PC-9 (cell line): ENCODE data around the gene EP400. TPM values are rescaled to one million over a fixed set of nuclear protein-coding genes. Genes with fewer than 3 reads are reported as not detected.

Experiments used
- BruUV-seq: library from RNA; stranded (reverse); fragments of 400-500 nt; replicated peaks from 2 replicates; lab custom pipeline; 2021; lab: Mats Ljungman, UMichigan
- CTCF ChIA-PET: fragments of 300-600 bp; sonication (Branson Sonifier 250); formaldehyde crosslinking; loops from one replicate; lab custom pipeline; 2022; ENCODE audit warnings: antibody characterized with exemption; lab: Charles Lee
- POLR2A ChIA-PET: fragments of 300-600 bp; sonication (Branson Sonifier 250); formaldehyde crosslinking; loops from one replicate; lab custom pipeline; 2022; ENCODE audit warnings: antibody characterized with exemption; ENCODE audit not compliant: unreplicated experiment; lab: Charles Lee
- DNase-seq, 2 experiments: peaks; one replicate each; pipeline versions ENCODE4 v3.0.0 to v3.0.0-alpha.2; 2015 to 2022; ENCODE audit warnings: mixed read lengths in 1 of 2
- H2AFZ ChIP-seq: fragments of 200-600 bp; sonication (generic); 2 replicates; pipeline ENCODE4 v1.8.1; 2017; ENCODE audit warnings: antibody characterized with exemption
- H3F3A ChIP-seq: fragments of 200-600 bp; sonication (generic); 2 replicates; pipeline ENCODE4 v1.8.1; 2017; ENCODE audit warnings: antibody characterized with exemption, mild to moderate bottlenecking, low read depth; ENCODE audit not compliant: insufficient read depth
- H3K27ac ChIP-seq: fragments of 200-600 bp; sonication (generic); 2 replicates; pipeline ENCODE4 v1.6.1; 2016; ENCODE audit warnings: mixed run types
- H3K27me3 ChIP-seq: fragments of 200-600 bp; sonication (generic); 2 replicates; pipeline ENCODE4 v1.6.1; 2016; ENCODE audit warnings: low read depth, mixed run types; ENCODE audit not compliant: insufficient read depth
- H3K36me3 ChIP-seq: fragments of 200-600 bp; sonication (generic); 2 replicates; pipeline ENCODE4 v1.6.1; 2016; ENCODE audit warnings: low read depth, mixed run types
- H3K4me1 ChIP-seq: fragments of 200-600 bp; sonication (generic); replicated peaks from 2 replicates; pipeline ENCODE4 v1.6.1; 2016; ENCODE audit warnings: mixed run types; ENCODE audit not compliant: insufficient read depth
- H3K4me2 ChIP-seq: fragments of 200-600 bp; sonication (generic); 2 replicates; pipeline ENCODE4 v1.6.1; 2017; ENCODE audit warnings: mixed run types
- H3K4me3 ChIP-seq: fragments of 200-600 bp; sonication (generic); 2 replicates; pipeline ENCODE4 v1.6.1; 2016; ENCODE audit warnings: mixed run types
- H3K79me2 ChIP-seq: fragments of 200-600 bp; sonication (generic); 2 replicates; pipeline ENCODE4 v1.6.1; 2017; ENCODE audit warnings: low read depth, mixed run types
- H3K9me2 ChIP-seq: fragments of 200-600 bp; sonication (generic); 2 replicates; pipeline ENCODE4 v1.8.1; 2017; ENCODE audit warnings: mild to moderate bottlenecking; ENCODE audit not compliant: insufficient read depth
- H3K9me3 ChIP-seq: fragments of 200-600 bp; sonication (generic); 2 replicates; pipeline ENCODE4 v1.8.1; 2016; ENCODE audit warnings: low read depth; ENCODE audit not compliant: insufficient read depth
- H4K20me1 ChIP-seq: fragments of 200-600 bp; sonication (generic); 2 replicates; pipeline ENCODE4 v1.8.1; 2017; ENCODE audit not compliant: insufficient read depth
- EZH2 ChIP-seq: fragments of 200-600 bp; sonication (generic); IDR thresholded peaks from 2 replicates; pipeline ENCODE4 v1.8.0; 2017; ENCODE audit warnings: antibody characterized with exemption, low read depth
- intact Hi-C: fragments of 100-400 bp; cut with micrococcal nuclease; formaldehyde crosslinking; loops from one replicate; pipeline ENCODE4 v1.10.0; 2022; ENCODE audit not compliant: unreplicated experiment
- total RNA-seq: library from RNA; stranded (reverse); gene quantifications from 2 replicates; pipeline ENCODE4 v1.2.3, GENCODE V29; 2021
- TF ChIP-seq, protein P1 (sequence below): fragments of 200-600 bp; sonication (generic); conservative IDR thresholded peaks from 2 replicates; pipeline ENCODE4 v1.6.1; 2017; ENCODE audit warnings: mixed run types, antibody characterized with exemption, mild to moderate bottlenecking, moderate library complexity

Gene EP400
- total RNA-seq, 1 experiment from 2014 or later: 50.3 TPM

DNA sequence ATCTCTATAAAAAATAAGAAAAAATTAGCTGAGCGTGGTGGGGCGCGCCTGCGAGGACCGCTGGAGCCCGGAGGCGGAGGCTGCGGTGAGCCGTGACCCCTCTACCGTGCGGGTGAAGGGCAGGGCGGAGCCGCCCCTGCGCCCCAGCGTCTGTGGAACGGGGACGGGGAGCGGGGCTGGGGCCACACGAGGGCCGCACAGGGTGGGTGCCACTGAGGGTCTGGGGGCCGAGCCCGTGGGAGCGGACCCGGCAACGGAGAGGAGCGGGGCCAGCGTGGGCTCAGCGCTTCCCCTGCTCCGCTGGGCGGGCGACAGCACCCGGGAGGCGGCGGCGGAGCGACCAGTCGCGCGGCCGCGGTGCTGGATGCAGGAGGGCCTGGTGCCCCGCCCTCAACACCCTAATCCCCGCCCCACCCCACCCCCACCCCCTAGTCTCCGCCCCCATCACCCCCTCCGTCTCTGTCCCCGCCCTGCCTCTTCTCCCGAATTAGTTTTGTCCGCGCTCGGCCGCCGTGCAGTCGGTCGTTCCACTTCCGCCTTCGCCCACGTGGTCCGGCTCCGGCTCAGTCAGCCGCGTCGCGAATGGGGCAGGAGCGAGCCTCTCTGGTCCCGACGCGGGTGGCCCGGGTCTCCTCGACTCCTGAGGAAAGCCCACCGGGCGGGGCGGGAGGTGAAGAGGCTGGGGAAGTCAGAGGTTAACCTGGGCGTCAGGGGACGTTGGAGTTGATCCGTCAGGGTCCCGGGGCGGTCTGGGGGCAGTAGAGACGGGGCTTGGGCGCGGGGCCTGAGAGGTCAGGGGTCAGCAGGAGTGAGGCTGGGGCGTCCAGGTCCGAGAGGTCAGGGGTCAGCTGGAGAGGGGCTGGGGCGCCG, 20.8 kb upstream of the EP400 start, which contains the start of gene PUS1:
Gene PUS1 (plus strand): TSS at position 566 of the 870 bp plus-strand sequence. CDS start 447 bp downstream, outside the sequence.
- H2AFZ ChIP-seq: peak within 1 kb of the TSS; percentile 98
- DNase-seq: peak; percentile 85 to 92
- H3K36me3 ChIP-seq: peaks cover 14% of the 10 kb centered on the region
- intact Hi-C loops: loop anchor here (2.0 to 5.0 kb wide), 2 partner anchors 20 to 77 kb away; partner anchors contain the start of gene EP400
- H3K9me2 ChIP-seq: no peaks in the 10 kb centered on the region
- H3K4me2 ChIP-seq: peak within 1 kb of the TSS; percentile 100
- BruUV-seq: no TSS peak
- H3K79me2 ChIP-seq: peaks cover 36% of the 10 kb centered on the region
- H3K27me3 ChIP-seq: no peaks in the 10 kb centered on the region
- TF ChIP-seq EZH2: no peak
- TF ChIP-seq, protein P1, sequence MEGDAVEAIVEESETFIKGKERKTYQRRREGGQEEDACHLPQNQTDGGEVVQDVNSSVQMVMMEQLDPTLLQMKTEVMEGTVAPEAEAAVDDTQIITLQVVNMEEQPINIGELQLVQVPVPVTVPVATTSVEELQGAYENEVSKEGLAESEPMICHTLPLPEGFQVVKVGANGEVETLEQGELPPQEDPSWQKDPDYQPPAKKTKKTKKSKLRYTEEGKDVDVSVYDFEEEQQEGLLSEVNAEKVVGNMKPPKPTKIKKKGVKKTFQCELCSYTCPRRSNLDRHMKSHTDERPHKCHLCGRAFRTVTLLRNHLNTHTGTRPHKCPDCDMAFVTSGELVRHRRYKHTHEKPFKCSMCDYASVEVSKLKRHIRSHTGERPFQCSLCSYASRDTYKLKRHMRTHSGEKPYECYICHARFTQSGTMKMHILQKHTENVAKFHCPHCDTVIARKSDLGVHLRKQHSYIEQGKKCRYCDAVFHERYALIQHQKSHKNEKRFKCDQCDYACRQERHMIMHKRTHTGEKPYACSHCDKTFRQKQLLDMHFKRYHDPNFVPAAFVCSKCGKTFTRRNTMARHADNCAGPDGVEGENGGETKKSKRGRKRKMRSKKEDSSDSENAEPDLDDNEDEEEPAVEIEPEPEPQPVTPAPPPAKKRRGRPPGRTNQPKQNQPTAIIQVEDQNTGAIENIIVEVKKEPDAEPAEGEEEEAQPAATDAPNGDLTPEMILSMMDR: no peak
- POLR2A ChIA-PET: interaction anchor here (0.7 kb wide), 1 partner anchor 16 kb away, joined by 7 read pairs; no protein-coding TSS in a partner anchor
- peaks cover 19% of the 10 kb centered on the region for H4K20me1 ChIP-seq
- H3F3A ChIP-seq: peaks cover 16% of the 10 kb centered on the region
- H3K9me3 ChIP-seq: no peaks in the 10 kb centered on the region
- H3K4me3 ChIP-seq: peak within 1 kb of the TSS; percentile 98
- H3K4me1 ChIP-seq: peaks cover 8% of the 10 kb centered on the region
- CTCF ChIA-PET: interaction anchor here (0.6 to 1.1 kb wide), 2 partner anchors 27 to 78 kb away, joined by 3 read pairs; no protein-coding TSS in a partner anchor
- peak within 1 kb of the TSS; percentile 60; the same call in 1 of the 2 replicates for H3K27ac ChIP-seq

DNA sequence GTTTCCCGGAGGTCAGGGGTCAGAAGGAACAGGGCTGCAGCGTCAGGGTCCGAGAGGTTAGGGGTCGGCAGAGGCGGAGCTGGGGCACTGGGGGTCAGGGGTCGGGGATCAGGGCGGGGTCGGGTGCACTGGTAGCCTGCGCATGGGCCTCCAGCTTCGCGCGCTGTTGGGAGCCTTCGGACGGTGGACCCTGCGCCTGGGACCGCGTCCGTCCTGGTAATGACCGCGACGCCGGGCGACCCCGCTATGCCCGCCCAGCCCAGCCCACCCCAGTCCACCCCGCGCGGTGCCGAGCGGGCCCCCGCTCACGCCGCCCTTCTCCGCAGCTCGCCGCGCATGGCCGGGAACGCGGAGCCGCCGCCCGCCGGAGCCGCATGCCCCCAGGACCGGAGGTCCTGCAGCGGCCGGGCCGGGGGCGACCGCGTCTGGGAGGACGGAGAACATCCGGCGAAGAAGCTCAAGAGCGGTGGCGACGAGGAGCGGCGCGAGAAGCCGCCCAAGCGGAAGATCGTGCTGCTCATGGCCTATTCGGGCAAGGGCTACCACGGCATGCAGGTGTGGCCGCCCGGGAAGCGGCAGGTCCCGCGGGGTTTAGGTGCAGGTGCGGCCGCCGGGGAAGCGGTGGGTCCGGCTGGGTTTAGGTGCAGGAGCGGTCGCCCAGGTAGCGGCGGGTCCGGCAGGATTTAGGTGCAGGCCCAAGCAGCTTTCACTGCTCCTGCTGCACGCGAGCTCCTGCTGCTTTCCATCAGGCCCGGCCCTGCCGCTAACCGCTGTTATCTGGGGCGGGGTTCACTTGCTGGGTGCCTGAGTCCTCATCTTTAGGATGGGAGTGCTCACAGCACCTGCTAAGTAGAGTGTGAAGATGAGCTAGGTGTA, 19.9 kb upstream of the EP400 start:
- intact Hi-C loops: loop anchor here (2.0 to 5.0 kb wide), 2 partner anchors 19 to 78 kb away; partner anchors contain the start of gene EP400
- Histone ChIP-seq H3K27ac (peak overlapping the region; percentile 60; the same call in 1 of the 2 replicates), H3K4me3 (peak overlapping the region; percentile 98), H4K20me1 (peaks cover 19% of the 10 kb centered on the region), H3K36me3 (peaks cover 14% of the 10 kb centered on the region), H3K9me2 (no peaks in the 10 kb centered on the region), H3K27me3 (no peaks in the 10 kb centered on the region), H3K9me3 (no peaks in the 10 kb centered on the region), H3K4me1 (peaks cover 8% of the 10 kb centered on the region), H3F3A (peaks cover 9% of the 10 kb centered on the region), H3K79me2 (peaks cover 36% of the 10 kb centered on the region), H3K4me2 (peak overlapping the region; percentile 94), H2AFZ (peak overlapping the region; percentile 84; the same call in 1 of the 2 replicates)
- CTCF ChIA-PET: interaction anchor here (0.6 to 1.1 kb wide), 2 partner anchors 26 to 78 kb away, joined by 3 read pairs; no protein-coding TSS in a partner anchor
- peak in 1 of 2 experiments; percentile 39 for DNase-seq
- TF ChIP-seq, protein P1: no peak
- no peak for TF ChIP-seq EZH2
- no TSS peak for BruUV-seq
- POLR2A ChIA-PET: interaction anchor here (0.6 kb wide), 1 partner anchor 56 kb away, joined by 3 read pairs; no protein-coding TSS in a partner anchor
